Measurements from ENCODE around the gene CTNNA3.

Gene CTNNA3

GRCh38 chr10:65943451-65943850, 1752.5 kb downstream of the CTNNA3 start:
- no peak for TF ChIP-seq CTCF (IDR thresholded peaks at IDR 0.05; ENCODE audit: control insufficient read depth, insufficient read depth, low read depth, low read length, missing control alignments)
- DNase-seq (ENCODE audit: low read depth): no peak
- H3K4me3 ChIP-seq (ENCODE audit: control insufficient read depth, low read depth, low read length): no peak overlapping the region

- H3K4me3 ChIP-seq (ENCODE audit: control insufficient read depth, low read depth, low read length): no peak overlapping the region
- TF ChIP-seq CTCF (IDR thresholded peaks at IDR 0.05; ENCODE audit: control insufficient read depth, insufficient read depth, low read depth, low read length, missing control alignments): no peak
- DNase-seq (ENCODE audit: low read depth): no peak
Observed at GRCh38 chr10:65940816-65941662, 1755.0 kb downstream of the CTNNA3 start.

- no peak for DNase-seq (ENCODE audit: low read depth)
- no peak overlapping the region for H3K4me3 ChIP-seq (ENCODE audit: control insufficient read depth, low read depth, low read length)
- TF ChIP-seq CTCF (IDR thresholded peaks at IDR 0.05; ENCODE audit: control insufficient read depth, insufficient read depth, low read depth, low read length, missing control alignments): no peak
Observed at GRCh38 chr10:65940105-65940504, 1755.9 kb downstream of the CTNNA3 start.

- no peak overlapping the region for H3K4me3 ChIP-seq (ENCODE audit: control insufficient read depth, low read depth, low read length)
- no peak for TF ChIP-seq CTCF (IDR thresholded peaks at IDR 0.05; ENCODE audit: control insufficient read depth, insufficient read depth, low read depth, low read length, missing control alignments)
- no peak for DNase-seq (ENCODE audit: low read depth)
Observed at GRCh38 chr10:65931291-65932070, 1764.5 kb downstream of the CTNNA3 start.

- DNase-seq (ENCODE audit: low read depth): no peak
- TF ChIP-seq CTCF (IDR thresholded peaks at IDR 0.05; ENCODE audit: control insufficient read depth, insufficient read depth, low read depth, low read length, missing control alignments): no peak
- H3K4me3 ChIP-seq (ENCODE audit: control insufficient read depth, low read depth, low read length): no peak overlapping the region
Observed at GRCh38 chr10:65911151-65911835, 1784.7 kb downstream of the CTNNA3 start.

GRCh38 chr10:65910209-65910608, 1785.8 kb downstream of the CTNNA3 start:
- no peak overlapping the region for H3K4me3 ChIP-seq (ENCODE audit: control insufficient read depth, low read depth, low read length)
- no peak for TF ChIP-seq CTCF (IDR thresholded peaks at IDR 0.05; ENCODE audit: control insufficient read depth, insufficient read depth, low read depth, low read length, missing control alignments)
- no peak for DNase-seq (ENCODE audit: low read depth)
